HepG2 (cell line): ENCODE results near the gene SYNJ2. TPM values are rescaled to one million over a fixed set of nuclear protein-coding genes. Genes with fewer than 3 reads are reported as not detected.

ENCODE experiments used
- BCL6 ChIP-seq: IDR thresholded peaks from 2 replicates; pipeline ENCODE4 v1.6.1; 2016; ENCODE audit warnings: missing genetic modification reagents, missing compliant biosample characterization
- EZH2 ChIP-seq: conservative IDR thresholded peaks from 2 replicates; pipeline ENCODE4 v1.6.1; 2012; ENCODE audit warnings: mild to moderate bottlenecking, low read depth, low read length, moderate library complexity
- FOXP4 ChIP-seq: sonication (generic); formaldehyde crosslinking; IDR thresholded peaks from 2 replicates; pipeline ENCODE4 v1.4.0; 2020; ENCODE audit warnings: missing genetic modification reagents
- JDP2 ChIP-seq: sonication (generic); formaldehyde crosslinking; IDR thresholded peaks from 2 replicates; pipeline ENCODE4 v1.8.1; 2022; ENCODE audit warnings: missing genetic modification reagents, borderline replicate concordance
- KDM5A ChIP-seq: fragments of 200-600 bp; sonication (generic); IDR thresholded peaks from 2 replicates; pipeline ENCODE4 v1.7.0; 2018; ENCODE audit warnings: antibody characterized with exemption, mild to moderate bottlenecking, low read length, borderline replicate concordance
- MBD4 ChIP-seq: IDR thresholded peaks from 2 replicates; pipeline ENCODE4 v1.6.1; 2012; ENCODE audit warnings: low read length, inconsistent platforms, borderline replicate concordance
- MTF1 ChIP-seq: sonication (generic); formaldehyde crosslinking; IDR thresholded peaks from 2 replicates; pipeline ENCODE4 v1.5.0; 2020; ENCODE audit warnings: missing genetic modification reagents
- MYC ChIP-seq: sonication (generic); formaldehyde crosslinking; IDR thresholded peaks from 2 replicates; pipeline ENCODE4 v1.9.0; 2021; ENCODE audit warnings: missing genetic modification reagents, borderline replicate concordance
- PCBP2 ChIP-seq: fragments of 200-400 bp; formaldehyde crosslinking; optimal IDR thresholded peaks from 2 replicates; pipeline ENCODE3; 2018; ENCODE audit warnings: low read length, low read depth; ENCODE audit not compliant: poor library complexity, severe bottlenecking
- POLR2AphosphoS2 ChIP-seq: IDR thresholded peaks from 2 replicates; pipeline ENCODE4 v1.6.1; 2011; ENCODE audit warnings: low read depth, low read length, improper control_type of control experiment
- TAF15 ChIP-seq: fragments of 200-400 bp; formaldehyde crosslinking; IDR thresholded peaks from one replicate; pipeline ENCODE4 v1.6.1; 2018; ENCODE audit warnings: mild to moderate bottlenecking, low read depth, low read length; ENCODE audit not compliant: poor library complexity, severe bottlenecking
- TBX2 ChIP-seq: sonication (generic); formaldehyde crosslinking; IDR thresholded peaks from 2 replicates; pipeline ENCODE4 v1.5.0; 2020; ENCODE audit warnings: missing genetic modification reagents, mild to moderate bottlenecking, borderline replicate concordance
- ZBTB10 ChIP-seq: sonication (generic); formaldehyde crosslinking; IDR thresholded peaks from 2 replicates; pipeline ENCODE4 v1.4.0; 2020; ENCODE audit warnings: missing genetic modification reagents, borderline replicate concordance
- ZBTB14 ChIP-seq: sonication (generic); formaldehyde crosslinking; IDR thresholded peaks from 2 replicates; pipeline ENCODE4 v1.4.0; 2020; ENCODE audit warnings: missing genetic modification reagents
- ZBTB4 ChIP-seq: sonication (generic); formaldehyde crosslinking; IDR thresholded peaks from 2 replicates; pipeline ENCODE4 v1.4.0; 2020; ENCODE audit warnings: missing genetic modification reagents, mild to moderate bottlenecking, borderline replicate concordance
- ZFP90 ChIP-seq: sonication (generic); formaldehyde crosslinking; IDR thresholded peaks from 2 replicates; pipeline ENCODE4 v1.8.0; 2022; ENCODE audit warnings: missing genetic modification reagents, mild to moderate bottlenecking, inconsistent platforms, borderline replicate concordance
- ZNF180 ChIP-seq: sonication (generic); formaldehyde crosslinking; IDR thresholded peaks from 2 replicates; pipeline ENCODE4 v1.4.0; 2020; ENCODE audit warnings: low read depth, missing genetic modification reagents, borderline replicate concordance
- ZNF230 ChIP-seq: sonication (generic); formaldehyde crosslinking; IDR thresholded peaks from 2 replicates; pipeline ENCODE4 v1.4.0; 2020; ENCODE audit warnings: mild to moderate bottlenecking, missing genetic modification reagents
- ZNF232 ChIP-seq: sonication (generic); formaldehyde crosslinking; IDR thresholded peaks from 2 replicates; pipeline ENCODE4 v1.4.0; 2020; ENCODE audit warnings: missing genetic modification reagents, borderline replicate concordance
- ZNF274 ChIP-seq: sonication (generic); formaldehyde crosslinking; IDR thresholded peaks from 2 replicates; pipeline ENCODE4 v1.5.1; 2020; ENCODE audit warnings: mild to moderate bottlenecking, missing genetic modification reagents
- ZNF367 ChIP-seq: sonication (generic); formaldehyde crosslinking; IDR thresholded peaks from 2 replicates; pipeline ENCODE4 v1.4.0; 2020; ENCODE audit warnings: missing genetic modification reagents, borderline replicate concordance
- ZNF83 ChIP-seq: sonication (generic); formaldehyde crosslinking; IDR thresholded peaks from 2 replicates; pipeline ENCODE4 v1.4.0; 2020; ENCODE audit warnings: missing genetic modification reagents, mild to moderate bottlenecking, borderline replicate concordance
- polyA plus RNA-seq, 8 experiments: library from polyadenylated mRNA; depleted of rRNA in 3 of 8; stranded (reverse) in 7 of 8; unstranded in 1 of 8; fragments of >200 nt; fragmentation: Illumina TruSeq in 4 of 8; extraction: Trizol in 4 of 8; gene quantifications; 2 replicates each; pipeline versions ENCODE4 v1.2.1 to v1.2.3, GENCODE V29; 2011 to 2016; ENCODE audit warnings: low read depth in 4 of 8, missing spikeins in 1 of 8, mixed read lengths in 1 of 8; ENCODE audit not compliant: insufficient read depth in 1 of 8
- total RNA-seq, 5 experiments: library from RNA; depleted of rRNA; stranded (reverse); fragments of >200 nt; fragmentation: Illumina TruSeq; extraction: Trizol; gene quantifications; 2 replicates each; pipeline ENCODE4 v1.2.3, GENCODE V29; 2016; ENCODE audit warnings: low read depth in 1 of 5

The SYNJ2 gene
- total and polyA plus RNA-seq, 2 of the 13 experiments (the other 11 are each of a cell fraction or from before 2014, with no cell fraction given) = 39.1 to 57.6 TPM

GRCh38 chr6:157981132-157981394 is 600 bp upstream of the SYNJ2 start (continued):
- no peak for TF ChIP-seq ZBTB10 (CRISPR knock-in tag)
- no peak for TF ChIP-seq ZFP90 (CRISPR knock-in tag)
- TF ChIP-seq TBX2 (CRISPR knock-in tag) = no peak
- no peak for TF ChIP-seq ZNF274 (CRISPR knock-in tag)
- no peak for TF ChIP-seq ZNF232 (CRISPR knock-in tag)
- TF ChIP-seq FOXP4 (CRISPR knock-in tag) = no peak
- TF ChIP-seq MTF1 (CRISPR knock-in tag) = no peak
- no peak for TF ChIP-seq KDM5A
- TF ChIP-seq MBD4 = no peak
- no peak for TF ChIP-seq EZH2
- no peak for TF ChIP-seq PCBP2
- TF ChIP-seq ZBTB14 (CRISPR knock-in tag) = no peak
- TF ChIP-seq ZNF230 (CRISPR knock-in tag) = peak; percentile 80; the same call in 1 of the 2 replicates
- no peak for TF ChIP-seq JDP2
- no peak for TF ChIP-seq BCL6 (CRISPR knock-in tag)
- no peak for TF ChIP-seq ZNF83 (CRISPR knock-in tag)
- peak; percentile 41 for TF ChIP-seq TAF15
- no peak for TF ChIP-seq POLR2AphosphoS2
- no peak for TF ChIP-seq ZNF180 (CRISPR knock-in tag)
- no peak for TF ChIP-seq ZNF367 (CRISPR knock-in tag)
- TF ChIP-seq MYC (CRISPR knock-in tag) = no peak; the same call in 1 of the 2 replicates
- peak; percentile 93; the same call in 1 of the 2 replicates for TF ChIP-seq ZBTB4 (CRISPR knock-in tag)
